ENCODE measurements around the gene GIT2.
A peak's percentile ranks its signal among the peaks of the same experiment; 100 is the strongest.

Gene GIT2

DNA sequence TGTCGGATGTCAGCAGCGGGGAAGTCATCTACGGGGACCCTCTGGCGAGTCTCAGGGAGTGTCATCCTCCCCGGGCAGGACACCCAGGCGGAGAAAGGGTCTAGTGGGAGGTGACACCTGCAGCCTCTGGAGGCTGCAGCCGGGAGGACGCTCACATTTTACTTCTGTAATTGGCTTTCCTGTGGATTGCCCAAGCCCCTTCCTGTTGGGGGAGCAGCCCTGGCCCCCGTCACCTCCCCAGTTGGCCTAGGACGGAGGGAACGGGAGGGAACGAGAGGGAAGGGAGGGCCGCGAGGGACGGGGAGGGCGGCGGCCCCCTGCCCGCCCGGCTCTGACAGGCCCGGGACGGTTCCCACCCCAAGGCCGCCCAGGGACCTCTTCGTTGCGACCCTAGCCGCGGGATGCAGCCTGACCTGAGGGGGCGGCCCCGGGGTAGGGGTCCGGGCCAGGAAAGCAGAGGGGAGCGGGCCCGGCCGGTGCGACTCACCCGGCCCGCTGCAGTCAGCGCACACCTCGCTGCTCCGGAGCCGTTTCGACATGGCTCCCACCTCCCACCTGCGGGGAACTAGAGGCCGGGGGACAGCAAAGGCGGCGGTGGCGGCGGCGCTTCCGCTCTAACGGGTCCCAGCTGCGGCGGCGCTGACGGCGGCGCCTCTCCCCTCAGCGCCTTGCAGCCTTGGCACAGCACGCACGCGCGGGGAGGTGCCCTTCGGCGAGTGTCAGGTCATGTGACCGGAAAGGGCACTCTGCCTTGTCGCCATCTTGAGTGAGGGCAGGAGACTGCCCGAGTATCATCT is at the start of gene GIT2:
Gene GIT2, minus strand, starts transcription at position 683 of the 797 bp plus-strand sequence. Its CDS starts 144 bp downstream, at position 539.
- peak; percentile 96 for DNase-seq

- no peak for DNase-seq
Measured at GRCh38 chr12:110042264-110042663, 46.1 kb upstream of the GIT2 start.

GRCh38 chr12:110039085-110039807 is 43.1 kb upstream of the GIT2 start:
- DNase-seq, result peak; percentile 29

DNA sequence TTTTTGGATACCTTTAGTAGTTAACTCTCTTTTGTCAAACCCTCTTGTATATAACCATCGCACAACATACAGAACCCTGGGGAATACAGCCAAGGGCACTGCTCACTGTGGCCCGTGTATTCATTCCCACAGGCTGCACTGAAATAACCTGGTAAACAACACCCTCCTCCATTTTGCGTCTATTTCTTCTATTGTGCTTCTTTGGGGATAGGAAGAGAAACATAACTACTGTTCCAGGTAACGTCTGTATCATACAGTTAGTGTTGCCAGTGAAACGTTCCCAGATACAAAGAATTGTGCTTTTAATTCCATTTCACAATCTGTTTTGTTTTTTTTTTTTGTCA is 42.5 kb upstream of the GIT2 start:
- no peak for DNase-seq

GRCh38 chr12:110037315-110037714 is 41.1 kb upstream of the GIT2 start:
- DNase-seq, result no peak

DNA sequence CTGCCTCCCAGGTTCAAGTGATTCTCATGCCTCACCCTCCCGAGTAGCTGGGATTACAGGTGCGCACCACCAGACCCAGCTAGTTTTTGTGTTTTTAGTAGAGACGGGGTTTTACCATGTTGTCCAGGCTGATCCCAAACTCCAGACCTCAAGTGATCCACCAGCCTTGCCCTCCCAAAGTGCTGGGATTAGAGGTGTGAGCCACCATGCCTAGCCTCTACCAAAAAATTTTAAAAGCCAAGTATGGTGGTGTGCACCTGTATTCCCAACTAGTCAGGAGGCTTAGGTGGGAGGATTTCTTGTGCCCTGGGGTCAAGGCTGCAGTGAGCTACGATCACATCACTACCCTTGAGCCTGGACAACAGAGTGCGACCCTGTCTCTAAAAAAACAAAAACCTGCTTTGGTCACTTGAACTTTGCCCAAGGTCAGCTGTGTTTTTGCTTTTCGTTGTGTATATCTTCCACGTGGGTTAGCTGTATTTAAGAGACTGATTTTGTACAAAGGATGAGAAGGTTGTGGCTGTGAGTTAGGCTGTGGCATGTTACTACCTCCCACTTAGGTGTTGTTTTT is 39.5 kb upstream of the GIT2 start:
- no peak for DNase-seq

GRCh38 chr12:110033888-110034287 is 37.7 kb upstream of the GIT2 start:
- no peak for DNase-seq

DNA sequence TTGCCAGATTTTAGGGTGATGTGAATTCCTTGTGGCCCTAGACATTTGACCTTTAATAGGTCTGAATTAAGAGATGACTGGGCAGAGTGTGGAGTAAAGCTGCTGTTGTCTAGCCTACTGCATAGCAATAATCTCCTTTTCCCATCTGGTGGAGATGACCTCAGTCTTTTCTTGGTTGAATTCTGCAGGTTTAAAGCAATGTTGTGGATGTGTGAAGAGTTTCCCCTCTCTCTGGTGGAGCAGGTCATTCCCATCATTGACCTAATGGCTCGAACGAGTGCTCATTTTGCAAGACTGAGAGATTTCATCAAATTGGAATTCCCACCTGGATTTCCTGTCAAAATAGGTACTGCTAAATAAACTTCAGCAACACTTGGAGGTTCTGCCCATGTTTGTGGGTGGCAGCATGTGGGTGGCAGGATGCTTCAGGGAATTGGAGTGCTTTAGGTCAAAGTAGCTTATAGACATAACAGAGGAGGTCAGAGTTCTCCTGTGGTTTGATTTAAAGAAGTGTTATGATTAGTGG is 33.2 kb upstream of the GIT2 start:
- DNase-seq, result no peak

GRCh38 chr12:110028323-110028722 is 32.2 kb upstream of the GIT2 start:
- no peak for DNase-seq

DNA sequence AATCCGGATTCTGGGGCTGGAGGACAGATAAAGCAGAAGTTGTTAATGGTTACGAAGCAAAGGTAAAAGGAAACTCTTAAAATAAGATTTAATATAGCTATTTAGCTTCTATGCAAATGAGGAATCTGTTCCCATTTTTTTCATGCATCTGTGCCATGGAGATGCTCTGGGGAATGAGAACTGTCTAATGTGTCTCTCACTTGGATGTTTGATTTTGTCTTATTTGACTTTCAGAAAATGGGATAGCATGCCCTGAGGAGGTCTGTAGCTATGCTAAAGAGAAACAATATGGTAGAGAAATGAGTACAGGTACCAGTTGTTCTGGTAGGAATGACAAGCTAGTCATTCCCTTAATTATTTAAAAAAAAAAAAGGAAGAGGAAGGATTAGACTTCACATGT is 27.9 kb upstream of the GIT2 start:
- DNase-seq, result no peak

DNA sequence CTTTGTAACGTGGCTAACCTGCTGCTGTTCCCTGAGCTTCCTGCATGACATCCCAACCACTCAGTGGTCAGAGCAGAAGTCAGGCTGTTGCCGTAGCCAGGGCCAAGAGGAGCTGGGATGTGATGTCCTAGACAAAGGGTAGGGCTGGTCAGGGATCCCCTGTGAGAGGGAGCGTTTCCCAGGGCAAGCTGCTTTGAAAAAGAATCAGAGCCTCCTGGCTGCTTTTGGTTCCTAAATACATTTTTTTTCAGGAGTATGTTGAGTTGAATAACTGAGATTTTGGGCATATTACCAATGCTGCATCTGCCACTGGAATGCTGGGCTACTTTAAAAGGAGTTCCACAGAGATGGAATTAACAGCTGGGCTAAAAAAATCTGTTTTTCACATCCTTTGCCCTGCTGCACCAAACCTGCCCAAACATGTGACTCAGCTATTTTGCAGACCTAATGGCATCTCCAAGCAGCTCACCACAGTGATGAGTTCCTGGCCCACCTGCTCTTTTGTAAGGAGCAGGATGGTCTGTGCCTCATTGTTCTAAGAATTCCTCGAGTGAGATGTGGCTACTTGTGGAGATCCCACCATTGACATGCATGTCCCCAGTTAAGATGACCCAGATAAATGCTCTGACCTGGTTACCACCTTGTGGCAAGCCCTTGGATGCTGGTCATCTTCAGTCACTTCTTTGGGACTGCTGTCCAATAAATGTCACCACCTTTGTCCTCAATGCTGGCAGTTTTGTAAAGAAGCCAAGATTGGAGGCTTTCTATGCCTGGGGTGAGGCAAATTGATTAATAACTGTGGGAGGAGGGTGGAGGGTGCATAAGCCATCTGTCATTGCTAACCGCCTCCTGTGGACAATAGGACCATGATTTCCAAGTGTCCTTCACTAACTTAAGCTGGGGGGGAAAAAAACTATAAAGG is 27.2 kb upstream of the GIT2 start:
- no peak for DNase-seq

GRCh38 chr12:110020956-110021355 is 24.8 kb upstream of the GIT2 start:
- DNase-seq, result no peak

DNA sequence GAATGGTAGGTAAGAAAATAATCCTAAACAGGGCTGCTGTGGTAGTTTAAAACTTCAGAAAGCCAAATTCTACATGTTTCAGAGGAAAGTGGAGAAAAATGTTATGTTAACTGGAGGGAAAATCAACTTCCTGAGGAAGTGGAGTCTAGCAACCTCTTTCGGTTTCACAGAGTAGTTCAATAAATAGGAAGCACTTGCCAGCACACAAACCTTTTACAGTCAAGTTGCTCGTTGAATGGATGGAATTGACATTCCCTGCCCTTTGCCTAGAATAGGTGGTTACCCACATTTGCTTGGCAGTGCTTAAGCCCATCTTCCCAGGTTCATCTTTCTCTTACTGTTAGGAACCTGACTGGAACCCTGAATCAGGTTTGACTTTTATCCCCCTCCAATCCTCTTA is 19.0 kb upstream of the GIT2 start:
- DNase-seq, result no peak

GRCh38 chr12:110012659-110013058 is 16.5 kb upstream of the GIT2 start:
- DNase-seq, result no peak

DNA sequence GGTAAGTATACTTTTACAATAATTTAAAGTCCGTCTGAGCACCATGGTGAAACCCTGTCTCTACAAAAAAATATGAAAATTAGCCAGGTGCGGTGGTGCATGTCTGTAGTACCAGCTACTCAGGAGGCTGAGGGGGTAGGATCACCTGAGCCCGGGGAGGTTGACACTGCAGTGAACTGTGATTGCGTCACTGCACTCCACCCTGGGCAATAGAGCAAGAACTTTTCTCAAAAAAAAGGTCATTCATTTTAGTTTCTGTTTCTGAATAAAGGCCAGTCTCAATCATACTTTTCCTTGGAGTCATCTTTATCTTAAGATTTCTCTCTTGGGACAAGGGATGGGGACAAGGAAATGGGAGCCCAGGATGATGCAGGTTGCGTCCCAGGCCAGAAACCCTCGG is 16.0 kb upstream of the GIT2 start:
- DNase-seq, result no peak

DNA sequence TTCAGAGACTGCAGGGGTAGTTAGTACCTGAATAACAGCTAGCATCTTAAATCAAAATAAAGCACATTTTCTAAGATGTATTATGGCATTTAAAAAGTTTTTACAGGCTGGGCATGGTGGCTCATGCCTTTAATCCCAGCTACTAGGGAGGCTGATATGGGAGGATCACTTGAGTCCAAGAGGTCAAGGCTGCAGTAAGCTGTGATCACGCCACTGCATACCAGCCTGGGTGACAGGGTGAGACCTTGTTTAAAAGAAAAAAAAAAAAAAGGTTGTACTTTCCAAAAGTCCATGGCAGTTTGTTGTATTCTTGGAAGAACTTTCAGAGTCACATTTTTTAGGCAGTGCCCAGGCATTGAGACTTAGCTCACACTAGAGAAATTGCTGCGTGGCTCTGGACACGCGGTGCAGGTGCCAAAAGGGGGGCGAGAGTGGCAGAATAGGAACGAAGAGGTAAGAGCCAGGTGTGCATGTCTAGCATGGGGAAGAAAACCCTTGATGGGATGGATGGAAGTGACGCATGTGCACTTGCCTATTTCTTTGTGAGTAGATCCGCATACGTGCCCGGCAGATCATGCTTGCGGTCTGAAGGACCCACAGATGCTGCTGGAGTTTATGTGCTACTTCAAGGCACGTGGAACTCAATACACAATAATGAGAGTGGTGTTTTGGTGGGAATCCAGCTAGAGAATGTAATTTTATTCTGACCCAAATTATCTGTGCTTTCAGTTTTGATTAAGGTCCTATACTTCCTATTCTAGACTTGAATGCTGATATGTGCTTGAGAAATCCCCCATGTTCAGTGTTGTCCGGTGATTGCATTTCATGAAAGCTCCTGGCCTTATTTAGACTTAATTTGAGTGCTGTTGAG is 14.9 kb upstream of the GIT2 start:
- no peak for DNase-seq

GRCh38 chr12:110008681-110009398 is 12.7 kb upstream of the GIT2 start:
- DNase-seq, result peak; percentile 37

DNA sequence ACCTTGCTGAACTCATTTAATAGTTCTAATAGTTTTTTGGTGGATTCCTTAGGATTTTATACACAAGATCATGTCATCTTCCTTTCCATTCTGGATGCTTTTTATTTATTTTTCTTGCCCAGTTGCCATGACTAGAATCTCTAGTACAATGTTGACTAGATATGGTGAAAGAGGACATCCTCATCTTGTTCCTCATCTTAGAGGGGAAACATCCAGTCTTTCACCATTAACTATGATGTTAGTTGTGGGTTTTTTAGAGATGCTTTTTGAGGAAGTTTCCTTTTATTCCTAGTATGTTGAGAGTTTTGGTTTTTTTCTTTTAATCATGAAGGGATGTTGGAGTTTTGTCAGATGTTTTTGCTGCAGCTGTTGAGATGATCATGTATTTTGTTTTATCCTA is 11.7 kb upstream of the GIT2 start:
- DNase-seq, result no peak

- no peak for DNase-seq
Measured at GRCh38 chr12:110006115-110006514, 9.9 kb upstream of the GIT2 start.

GRCh38 chr12:110005319-110005973 is 9.3 kb upstream of the GIT2 start:
- peak; percentile 34 for DNase-seq

- peak; percentile 21 for DNase-seq
Measured at GRCh38 chr12:110004598-110004997, 8.4 kb upstream of the GIT2 start.

Data from stimulated activated CD4-positive, alpha-beta T cell treated with anti-CD3 and anti-CD28 coated beads, Interleukin-15, amount 100 ng/mL, for 24 hours (primary cell).